PFSK-1 (cell line): Measurements from ENCODE around the gene GMPPA.

ENCODE experiments used
- POLR2AphosphoS5 ChIP-seq: IDR thresholded peaks from 2 replicates; pipeline ENCODE4 v1.6.1; 2012; ENCODE audit warnings: low read depth, mild to moderate bottlenecking, control low read depth, low read length, moderate library complexity
- SIN3A ChIP-seq: IDR thresholded peaks from 2 replicates; pipeline ENCODE4 v1.6.1; 2012; ENCODE audit warnings: mild to moderate bottlenecking, low read length, moderate library complexity, borderline replicate concordance; ENCODE audit not compliant: insufficient read depth
- TAF1 ChIP-seq: IDR thresholded peaks from 2 replicates; pipeline ENCODE4 v1.6.1; 2012; ENCODE audit warnings: low read length, control low read depth, borderline replicate concordance; ENCODE audit not compliant: insufficient read depth
- TF ChIP-seq, protein P1 (sequence below), 2 experiments: IDR thresholded peaks; 2 replicates each; pipeline versions ENCODE4 v1.6.1 to v1.8.0; 2011 to 2012; ENCODE audit warnings: low read depth in 2 of 2, low read length in 2 of 2, control low read depth in 1 of 2, inconsistent platforms in 1 of 2, mild to moderate bottlenecking in 1 of 2, moderate library complexity in 1 of 2; ENCODE audit not compliant: insufficient read depth in 1 of 2

DNA sequence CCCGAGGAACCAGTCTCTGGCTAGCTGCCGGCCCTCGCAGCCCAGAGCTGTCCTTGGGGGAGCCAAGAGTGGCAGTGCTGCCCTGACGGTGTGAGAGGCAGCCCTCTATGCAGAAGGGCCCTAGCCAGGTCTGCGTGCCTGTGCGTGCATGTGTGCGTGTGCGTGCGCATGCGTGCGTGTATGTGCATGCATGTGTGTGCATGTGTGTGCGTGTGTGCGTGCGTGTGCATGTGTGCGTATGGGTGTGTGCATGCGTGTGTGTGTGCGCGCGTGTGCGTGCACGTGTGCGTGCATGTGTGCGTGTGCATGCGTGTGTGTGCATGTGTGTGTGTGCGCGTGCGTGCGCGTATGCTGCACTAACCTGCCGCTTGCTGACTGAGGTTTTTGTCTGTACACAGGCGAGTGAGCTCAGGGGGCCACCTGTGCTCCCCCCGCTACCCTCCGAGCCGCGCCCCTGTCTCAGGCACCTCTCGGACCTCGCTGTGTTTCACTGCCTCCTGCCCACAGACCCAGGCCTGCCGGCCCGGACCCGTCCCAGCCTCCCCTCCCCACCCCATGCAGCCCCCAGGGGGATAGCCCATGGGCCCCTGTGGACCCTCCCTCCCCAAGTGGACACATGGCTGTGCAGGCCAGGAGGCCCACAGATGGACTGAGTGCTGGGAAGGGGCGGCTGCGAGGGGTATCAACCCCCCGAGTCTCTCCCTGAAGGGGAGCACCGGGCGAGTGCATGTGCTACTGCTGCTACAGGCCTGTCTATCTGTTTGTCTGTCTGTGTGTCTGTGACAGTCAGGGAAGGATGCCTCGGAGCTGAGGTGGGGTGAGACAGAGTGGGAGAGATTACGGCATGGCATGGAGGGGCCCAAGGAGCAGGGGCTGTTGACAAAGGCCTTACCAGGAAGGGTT lies 32.8 kb upstream of the GMPPA start:
- TF ChIP-seq POLR2AphosphoS5 (no peak), TAF1 (no peak), SIN3A (no peak)
- TF ChIP-seq, protein P1, sequence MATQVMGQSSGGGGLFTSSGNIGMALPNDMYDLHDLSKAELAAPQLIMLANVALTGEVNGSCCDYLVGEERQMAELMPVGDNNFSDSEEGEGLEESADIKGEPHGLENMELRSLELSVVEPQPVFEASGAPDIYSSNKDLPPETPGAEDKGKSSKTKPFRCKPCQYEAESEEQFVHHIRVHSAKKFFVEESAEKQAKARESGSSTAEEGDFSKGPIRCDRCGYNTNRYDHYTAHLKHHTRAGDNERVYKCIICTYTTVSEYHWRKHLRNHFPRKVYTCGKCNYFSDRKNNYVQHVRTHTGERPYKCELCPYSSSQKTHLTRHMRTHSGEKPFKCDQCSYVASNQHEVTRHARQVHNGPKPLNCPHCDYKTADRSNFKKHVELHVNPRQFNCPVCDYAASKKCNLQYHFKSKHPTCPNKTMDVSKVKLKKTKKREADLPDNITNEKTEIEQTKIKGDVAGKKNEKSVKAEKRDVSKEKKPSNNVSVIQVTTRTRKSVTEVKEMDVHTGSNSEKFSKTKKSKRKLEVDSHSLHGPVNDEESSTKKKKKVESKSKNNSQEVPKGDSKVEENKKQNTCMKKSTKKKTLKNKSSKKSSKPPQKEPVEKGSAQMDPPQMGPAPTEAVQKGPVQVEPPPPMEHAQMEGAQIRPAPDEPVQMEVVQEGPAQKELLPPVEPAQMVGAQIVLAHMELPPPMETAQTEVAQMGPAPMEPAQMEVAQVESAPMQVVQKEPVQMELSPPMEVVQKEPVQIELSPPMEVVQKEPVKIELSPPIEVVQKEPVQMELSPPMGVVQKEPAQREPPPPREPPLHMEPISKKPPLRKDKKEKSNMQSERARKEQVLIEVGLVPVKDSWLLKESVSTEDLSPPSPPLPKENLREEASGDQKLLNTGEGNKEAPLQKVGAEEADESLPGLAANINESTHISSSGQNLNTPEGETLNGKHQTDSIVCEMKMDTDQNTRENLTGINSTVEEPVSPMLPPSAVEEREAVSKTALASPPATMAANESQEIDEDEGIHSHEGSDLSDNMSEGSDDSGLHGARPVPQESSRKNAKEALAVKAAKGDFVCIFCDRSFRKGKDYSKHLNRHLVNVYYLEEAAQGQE (IDR thresholded peaks at IDR 0.05; ENCODE audit: insufficient read depth in 1 of 2, low read depth in 2 of 2, low read length in 2 of 2), result no peak
